Measurements from ENCODE around the gene SLC43A3.
"Not testable (repeated sequence)": the region's sequence is repeated elsewhere in the genome, so short reads cannot be mapped to it uniquely, and the experiment has no call there.

SLC43A3 gene

DNA sequence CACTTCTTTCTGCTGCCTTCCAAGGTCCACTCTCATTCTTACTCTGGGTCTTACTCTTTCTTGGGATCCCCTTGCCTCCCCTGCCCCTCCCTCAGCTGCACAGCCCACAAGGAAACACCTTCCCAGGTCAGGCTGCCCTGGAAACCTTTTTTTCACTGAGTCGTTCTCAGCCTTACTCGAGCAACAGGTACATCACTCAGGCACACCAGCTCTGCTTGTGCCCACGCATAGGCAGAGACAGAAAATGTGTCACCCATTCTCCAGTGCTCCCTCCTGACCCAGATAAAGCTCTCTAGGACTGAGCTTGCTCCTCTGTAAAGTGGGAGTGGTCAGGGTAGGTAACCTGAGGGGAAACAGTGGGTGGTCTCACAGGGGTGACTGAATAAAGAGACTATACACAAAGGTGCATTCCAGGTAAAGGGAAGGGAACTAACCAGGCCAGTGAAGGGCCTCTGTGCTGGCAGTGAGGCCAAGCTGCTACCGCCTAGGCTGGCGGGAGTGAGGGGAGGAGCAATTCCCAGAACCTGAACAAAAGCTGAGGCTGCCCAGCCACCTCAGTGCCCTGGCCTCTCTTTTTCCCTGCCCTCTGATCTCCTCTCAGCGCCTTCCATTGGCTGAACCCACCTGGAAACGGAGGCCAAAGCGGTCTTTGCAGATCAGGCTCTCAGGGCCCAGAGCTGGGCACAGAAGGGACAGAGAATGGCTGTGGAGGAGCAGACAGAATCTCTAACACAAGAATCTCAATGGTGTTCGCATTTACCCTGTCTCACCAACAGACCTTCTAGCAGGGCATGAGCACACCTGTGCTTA is 61.9 kb downstream of the SLC43A3 start:
- no peak overlapping the region for H3K4me3 ChIP-seq (ENCODE audit: low read length)
- TF ChIP-seq, protein P1, sequence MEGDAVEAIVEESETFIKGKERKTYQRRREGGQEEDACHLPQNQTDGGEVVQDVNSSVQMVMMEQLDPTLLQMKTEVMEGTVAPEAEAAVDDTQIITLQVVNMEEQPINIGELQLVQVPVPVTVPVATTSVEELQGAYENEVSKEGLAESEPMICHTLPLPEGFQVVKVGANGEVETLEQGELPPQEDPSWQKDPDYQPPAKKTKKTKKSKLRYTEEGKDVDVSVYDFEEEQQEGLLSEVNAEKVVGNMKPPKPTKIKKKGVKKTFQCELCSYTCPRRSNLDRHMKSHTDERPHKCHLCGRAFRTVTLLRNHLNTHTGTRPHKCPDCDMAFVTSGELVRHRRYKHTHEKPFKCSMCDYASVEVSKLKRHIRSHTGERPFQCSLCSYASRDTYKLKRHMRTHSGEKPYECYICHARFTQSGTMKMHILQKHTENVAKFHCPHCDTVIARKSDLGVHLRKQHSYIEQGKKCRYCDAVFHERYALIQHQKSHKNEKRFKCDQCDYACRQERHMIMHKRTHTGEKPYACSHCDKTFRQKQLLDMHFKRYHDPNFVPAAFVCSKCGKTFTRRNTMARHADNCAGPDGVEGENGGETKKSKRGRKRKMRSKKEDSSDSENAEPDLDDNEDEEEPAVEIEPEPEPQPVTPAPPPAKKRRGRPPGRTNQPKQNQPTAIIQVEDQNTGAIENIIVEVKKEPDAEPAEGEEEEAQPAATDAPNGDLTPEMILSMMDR (IDR thresholded peaks at IDR 0.05; ENCODE audit: insufficient read depth, low read depth, low read length, missing control alignments), result no peak
- DNase-seq (ENCODE audit: low read depth), result no peak

DNA sequence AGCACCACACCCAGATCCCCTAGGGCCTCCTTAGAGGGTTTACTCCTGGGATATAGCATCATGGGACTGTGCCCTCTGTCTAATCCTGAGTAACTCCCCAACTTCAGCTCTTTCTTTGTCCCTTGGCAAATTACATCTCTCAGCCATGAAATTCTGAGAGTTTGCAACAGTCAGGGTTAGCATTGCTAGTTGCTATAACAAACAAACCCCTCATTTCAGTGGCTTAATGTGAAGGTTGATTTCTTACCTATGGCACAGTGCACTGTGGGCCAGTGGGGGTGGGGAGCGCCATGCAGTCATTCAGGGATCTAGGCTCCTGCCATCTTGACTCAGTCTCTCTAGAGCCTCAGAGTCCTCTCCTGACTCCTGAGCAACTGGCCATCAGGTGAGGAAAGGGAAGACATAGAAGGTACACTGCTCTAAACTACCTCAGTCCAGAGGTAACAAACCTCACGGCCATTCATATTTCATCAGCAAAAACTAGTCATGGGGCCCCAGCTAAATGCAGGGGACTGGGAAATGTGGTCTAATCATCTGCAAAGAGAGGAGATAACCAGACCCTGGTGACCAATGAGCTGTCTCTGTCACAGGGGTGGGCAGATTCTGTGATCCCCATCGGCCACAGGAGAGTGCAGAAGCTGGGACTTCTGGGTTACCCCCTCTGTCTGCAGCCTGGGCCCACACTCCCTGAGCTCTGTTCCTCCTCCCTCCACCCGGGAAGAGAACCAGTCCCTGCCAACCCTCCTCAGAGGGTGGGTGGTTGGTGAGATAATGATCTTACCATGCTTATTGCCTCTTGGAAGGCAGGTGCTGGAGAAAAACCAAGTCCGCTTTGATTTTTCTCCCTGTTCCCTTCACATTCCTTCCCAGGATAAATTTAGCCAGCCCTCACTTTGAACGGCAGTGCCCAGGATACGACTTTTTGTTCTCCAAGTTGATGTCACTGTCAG is 63.5 kb downstream of the SLC43A3 start:
- TF ChIP-seq, protein P1 (IDR thresholded peaks at IDR 0.05; ENCODE audit: insufficient read depth, low read depth, low read length, missing control alignments), result no peak
- H3K4me3 ChIP-seq (ENCODE audit: low read length), result no peak overlapping the region
- DNase-seq (ENCODE audit: low read depth), result no peak

DNA sequence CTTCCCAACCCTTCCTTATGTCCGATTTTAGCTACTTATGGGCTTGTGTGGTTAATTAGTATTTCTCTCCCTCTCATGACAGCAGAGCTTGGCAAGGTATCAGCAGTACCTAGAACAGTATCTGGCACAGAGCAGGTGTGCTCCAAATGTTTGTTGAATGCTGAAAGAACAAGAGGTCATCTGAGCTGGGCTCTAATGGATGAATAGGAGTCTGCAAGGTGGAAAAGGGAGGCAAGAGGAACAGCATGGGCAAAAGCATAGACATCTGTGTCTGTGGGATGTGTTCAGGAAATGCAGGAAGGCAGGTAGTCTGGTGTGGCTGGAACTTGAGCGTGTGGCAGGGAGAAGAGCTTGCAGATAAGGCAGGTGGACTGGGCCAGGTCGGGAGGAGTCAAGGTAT is 65.0 kb downstream of the SLC43A3 start:
- no peak overlapping the region for H3K4me3 ChIP-seq (ENCODE audit: low read length)
- TF ChIP-seq, protein P1 (IDR thresholded peaks at IDR 0.05; ENCODE audit: insufficient read depth, low read depth, low read length, missing control alignments), result no peak
- no peak for DNase-seq (ENCODE audit: low read depth)

DNA sequence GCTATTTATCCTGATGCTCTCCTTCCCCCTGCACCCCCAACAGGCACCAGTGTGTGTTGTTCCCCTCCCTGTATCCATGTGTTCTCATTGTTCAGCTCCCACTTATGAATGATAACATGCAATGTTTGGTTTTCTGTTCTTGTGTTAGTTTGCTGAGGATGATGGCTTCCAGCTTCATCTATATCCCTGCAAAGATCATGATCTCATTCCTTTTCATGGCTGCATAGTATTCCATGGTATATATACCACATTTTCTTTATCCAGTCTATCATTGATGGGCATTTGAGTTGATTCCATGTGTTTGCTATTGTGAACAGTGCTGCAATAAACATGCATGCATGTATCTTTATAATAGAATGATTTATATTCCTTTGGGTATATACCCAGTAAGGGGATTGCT is 65.5 kb downstream of the SLC43A3 start:
- H3K4me3 ChIP-seq (ENCODE audit: low read length), result not testable (repeated sequence)

DNA sequence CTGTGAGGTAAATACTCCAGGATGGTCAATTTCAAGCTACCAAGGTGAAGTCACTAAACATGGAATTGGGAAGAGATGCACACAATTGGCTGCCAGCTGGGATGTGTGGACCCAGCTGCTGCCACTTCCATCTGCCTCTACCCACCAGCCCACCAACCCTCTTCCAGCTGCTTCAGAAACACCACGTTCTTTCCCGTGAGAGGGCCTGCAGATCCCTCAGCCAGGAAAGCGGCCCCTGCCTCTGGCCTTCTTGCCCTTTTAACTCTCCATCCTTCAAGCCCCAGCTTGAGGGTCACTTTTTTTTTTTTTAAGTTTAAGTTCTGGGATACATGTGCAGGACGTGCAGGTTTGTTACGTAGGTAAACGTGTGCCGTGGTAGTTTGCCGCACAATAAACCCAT is 65.9 kb downstream of the SLC43A3 start:
- TF ChIP-seq, protein P1 (IDR thresholded peaks at IDR 0.05; ENCODE audit: insufficient read depth, low read depth, low read length, missing control alignments), result no peak
- no peak overlapping the region for H3K4me3 ChIP-seq (ENCODE audit: low read length)
- DNase-seq (ENCODE audit: low read depth), result no peak

More for the DNA sequence above, 65.5 kb downstream of the SLC43A3 start:
- DNase-seq (ENCODE audit: low read depth), result not testable (repeated sequence)

DNA sequence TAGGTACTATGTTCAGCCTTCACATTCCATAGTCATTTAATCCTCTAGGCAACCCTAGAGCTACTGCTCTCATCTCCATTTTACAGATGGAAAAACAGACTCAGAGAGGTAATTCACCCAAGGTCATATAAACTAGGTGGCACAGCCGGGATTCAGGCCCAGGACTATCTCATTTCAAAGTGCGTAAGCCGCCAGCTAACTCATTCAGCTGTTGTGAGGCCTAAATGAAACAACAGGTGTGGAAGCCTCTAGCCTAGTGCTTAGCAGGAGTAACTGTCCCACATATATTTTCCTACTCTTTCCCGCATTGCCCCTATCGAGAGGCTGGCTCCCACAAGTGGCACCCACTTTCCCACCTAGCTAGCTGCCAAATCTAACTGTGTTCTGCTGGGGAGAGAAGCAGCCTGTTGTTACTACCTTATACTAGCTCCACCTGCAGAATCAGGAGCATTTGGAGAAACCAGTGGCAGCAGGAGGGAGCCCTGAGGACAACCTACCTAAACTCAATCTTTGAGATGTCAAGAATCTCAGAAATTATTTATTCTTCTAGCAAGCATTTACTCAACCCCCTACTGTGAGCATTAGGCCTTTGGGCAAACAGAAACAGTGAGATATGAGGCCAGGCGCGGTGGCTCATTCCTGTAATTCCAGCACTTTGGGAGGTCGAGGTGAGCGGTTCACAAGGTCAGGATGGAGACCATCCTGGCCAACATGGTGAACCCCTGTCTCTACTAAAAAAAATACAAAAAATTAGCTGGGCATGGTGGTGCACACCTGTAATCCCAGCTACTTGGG is 66.8 kb downstream of the SLC43A3 start:
- no peak for DNase-seq (ENCODE audit: low read depth)
- H3K4me3 ChIP-seq (ENCODE audit: low read length), result no peak overlapping the region
- TF ChIP-seq, protein P1 (IDR thresholded peaks at IDR 0.05; ENCODE audit: insufficient read depth, low read depth, low read length, missing control alignments), result no peak

All from epithelial cell of esophagus (primary cell).